ENCODE measurements around the gene NACC2. TPM values are rescaled to one million over a fixed set of nuclear protein-coding genes. Genes with fewer than 3 reads are reported as not detected.

The NACC2 gene
- total RNA-seq, 2 donors from 2014 or later: 69.2 to 79.7 TPM

DNA sequence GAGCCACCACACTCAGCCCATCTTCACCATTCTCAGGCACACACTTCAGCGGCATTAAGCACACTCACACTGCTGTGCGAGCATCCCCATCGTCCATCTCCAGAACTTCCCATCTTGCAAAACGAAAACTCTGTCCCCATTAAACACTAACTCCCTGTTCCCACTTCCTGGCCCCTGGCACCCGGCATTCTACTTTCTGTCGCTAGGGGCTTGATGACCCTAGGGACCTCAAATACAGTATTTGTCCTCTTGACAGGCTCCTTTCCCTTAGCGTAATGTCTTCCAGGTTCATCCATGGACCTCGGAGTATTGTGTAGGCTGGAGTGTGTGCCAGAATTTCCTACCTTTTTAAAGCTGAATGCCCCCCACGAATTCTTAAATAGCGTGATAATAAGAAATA lies 119.3 kb downstream of the NACC2 start:
- TF ChIP-seq, protein P1, sequence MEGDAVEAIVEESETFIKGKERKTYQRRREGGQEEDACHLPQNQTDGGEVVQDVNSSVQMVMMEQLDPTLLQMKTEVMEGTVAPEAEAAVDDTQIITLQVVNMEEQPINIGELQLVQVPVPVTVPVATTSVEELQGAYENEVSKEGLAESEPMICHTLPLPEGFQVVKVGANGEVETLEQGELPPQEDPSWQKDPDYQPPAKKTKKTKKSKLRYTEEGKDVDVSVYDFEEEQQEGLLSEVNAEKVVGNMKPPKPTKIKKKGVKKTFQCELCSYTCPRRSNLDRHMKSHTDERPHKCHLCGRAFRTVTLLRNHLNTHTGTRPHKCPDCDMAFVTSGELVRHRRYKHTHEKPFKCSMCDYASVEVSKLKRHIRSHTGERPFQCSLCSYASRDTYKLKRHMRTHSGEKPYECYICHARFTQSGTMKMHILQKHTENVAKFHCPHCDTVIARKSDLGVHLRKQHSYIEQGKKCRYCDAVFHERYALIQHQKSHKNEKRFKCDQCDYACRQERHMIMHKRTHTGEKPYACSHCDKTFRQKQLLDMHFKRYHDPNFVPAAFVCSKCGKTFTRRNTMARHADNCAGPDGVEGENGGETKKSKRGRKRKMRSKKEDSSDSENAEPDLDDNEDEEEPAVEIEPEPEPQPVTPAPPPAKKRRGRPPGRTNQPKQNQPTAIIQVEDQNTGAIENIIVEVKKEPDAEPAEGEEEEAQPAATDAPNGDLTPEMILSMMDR (IDR thresholded peaks at IDR 0.05): no peak
- ATAC-seq (ENCODE audit: insufficient number of reproducible peaks, low FRiP score, low read depth): no peak

DNA sequence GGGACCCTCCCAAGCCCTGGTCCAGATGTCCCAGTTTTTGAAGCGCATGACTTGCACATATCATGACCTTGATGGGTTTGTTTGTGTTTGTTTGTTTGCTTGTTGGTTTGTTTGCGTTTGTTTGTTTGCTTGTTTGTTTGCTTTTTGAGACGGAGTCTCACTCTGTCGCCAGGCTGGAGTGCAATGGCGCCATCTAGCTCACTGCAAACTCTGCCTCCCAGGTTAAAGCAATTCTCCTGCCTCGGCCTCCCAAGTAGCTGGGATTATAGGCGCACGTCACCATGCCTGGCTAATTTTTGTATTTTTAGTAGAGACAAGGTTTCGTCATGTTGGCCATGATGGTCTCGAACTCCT lies 120.9 kb downstream of the NACC2 start:
- TF ChIP-seq, protein P1 (IDR thresholded peaks at IDR 0.05): no peak
- Histone ChIP-seq H3K27me3 (replicated peaks; ENCODE audit: insufficient read depth) (peaks cover 4% of the 10 kb centered on the region), H3K27ac (no peak overlapping the region), H3K4me3 (no peak overlapping the region), H3K9me3 (no peaks in the 10 kb centered on the region), H3K4me1 (ENCODE audit: control insufficient read depth in 1 of 2, low read depth in 2 of 2) (peaks cover 0 to 7% of the 10 kb centered on the region in 2 donors), H3K36me3 (no peaks in the 10 kb centered on the region)
- DNase-seq (ENCODE audit: low spot score) (no peak), ATAC-seq (ENCODE audit: insufficient number of reproducible peaks, low FRiP score, low read depth) (no peak)

More for the DNA sequence above, 119.3 kb downstream of the NACC2 start:
- H3K9me3 ChIP-seq: no peaks in the 10 kb centered on the region
- no peak overlapping the region for H3K4me3 ChIP-seq
- peaks cover 4% of the 10 kb centered on the region for H3K27me3 ChIP-seq (replicated peaks; ENCODE audit: insufficient read depth)
- H3K36me3 ChIP-seq: no peaks in the 10 kb centered on the region
- H3K27ac ChIP-seq: no peak overlapping the region
- H3K4me1 ChIP-seq (ENCODE audit: control insufficient read depth in 1 of 2, low read depth in 2 of 2): peaks cover 0 to 9% of the 10 kb centered on the region in 2 donors
- DNase-seq (ENCODE audit: low spot score): no peak

DNA sequence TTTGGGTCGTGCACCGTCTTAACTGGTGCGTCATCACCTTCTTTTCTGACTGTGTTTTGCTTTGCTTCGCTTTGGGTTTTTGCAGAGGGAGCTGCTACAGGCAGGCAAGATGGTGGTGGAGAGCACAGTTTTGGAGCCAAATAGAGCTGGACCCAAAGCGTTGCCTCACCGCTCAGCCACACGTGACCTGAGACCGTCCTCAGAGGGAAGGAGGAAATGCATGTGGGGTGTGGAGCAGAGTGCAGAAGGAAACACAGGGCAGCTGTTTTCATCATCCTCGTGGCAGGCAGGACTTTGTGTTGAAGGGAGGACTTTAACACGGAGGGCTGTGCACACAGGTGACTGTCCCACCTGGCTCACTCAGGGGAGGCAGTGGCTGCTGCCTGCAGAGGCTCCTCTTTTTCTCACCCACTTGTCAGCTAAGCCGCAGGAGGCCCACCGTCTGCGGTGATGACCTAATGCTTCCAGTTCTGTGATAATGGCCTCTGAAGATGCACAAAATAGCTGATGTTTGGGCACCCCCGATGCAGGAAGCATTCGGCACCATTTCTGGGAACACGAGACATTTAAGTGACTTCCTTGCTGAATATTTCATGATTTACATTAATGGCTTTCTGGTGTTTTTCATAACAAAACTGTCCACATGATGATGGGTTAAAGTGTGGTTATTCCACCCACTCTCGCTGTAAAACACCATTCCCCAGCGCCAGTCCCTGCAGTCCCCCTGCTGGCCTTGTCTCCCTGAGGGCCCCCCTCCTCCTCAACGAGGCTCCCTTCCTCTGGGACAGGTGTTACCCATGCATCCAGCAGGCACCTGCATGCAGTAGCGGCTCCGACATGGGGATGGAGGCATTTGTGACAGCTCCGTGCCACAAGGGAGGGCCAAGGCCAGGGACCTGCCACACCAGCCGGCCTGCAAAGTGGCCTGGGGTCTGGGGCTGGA lies 121.5 kb downstream of the NACC2 start:
- Histone ChIP-seq H3K36me3 (no peaks in the 10 kb centered on the region), H3K4me3 (no peak overlapping the region), H3K9me3 (no peaks in the 10 kb centered on the region), H3K27ac (no peak overlapping the region), H3K27me3 (replicated peaks; ENCODE audit: insufficient read depth) (peaks cover under 1% of the 10 kb centered on the region), H3K4me1 (ENCODE audit: control insufficient read depth in 1 of 2, low read depth in 2 of 2) (peaks cover 0 to under 1% of the 10 kb centered on the region in 2 donors)
- TF ChIP-seq, protein P1 (IDR thresholded peaks at IDR 0.05): no peak
- ATAC-seq (ENCODE audit: insufficient number of reproducible peaks, low FRiP score, low read depth) (no peak), DNase-seq (ENCODE audit: low spot score) (no peak)

DNA sequence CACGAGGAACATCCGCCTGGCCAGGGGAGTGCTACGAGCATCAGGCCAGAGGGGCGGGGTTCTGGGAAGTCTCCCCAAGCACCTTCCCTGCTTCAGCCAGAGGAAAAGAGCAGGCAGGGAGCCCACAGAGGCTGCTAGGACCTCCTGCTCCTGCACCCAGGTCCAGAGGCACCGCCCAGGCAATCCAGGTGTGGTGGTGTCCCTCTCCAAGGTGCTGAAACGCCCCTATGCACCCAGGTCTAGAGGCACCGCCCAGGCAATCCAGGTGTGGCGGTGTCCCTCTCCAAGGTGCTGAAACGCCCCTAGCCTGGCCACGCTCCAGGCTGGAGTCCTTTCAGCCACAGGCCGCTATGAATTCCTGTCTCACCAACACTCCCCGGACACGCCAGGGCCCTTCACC lies 123.2 kb downstream of the NACC2 start:
- no peaks in the 10 kb centered on the region for H3K9me3 ChIP-seq
- no peaks in the 10 kb centered on the region for H3K4me1 ChIP-seq (ENCODE audit: control insufficient read depth in 1 of 2, low read depth in 2 of 2)
- H3K4me3 ChIP-seq: no peak overlapping the region
- H3K27ac ChIP-seq: no peak overlapping the region
- DNase-seq (ENCODE audit: low spot score): no peak
- TF ChIP-seq, protein P1 (IDR thresholded peaks at IDR 0.05): no peak
- H3K36me3 ChIP-seq: no peaks in the 10 kb centered on the region
- no peaks in the 10 kb centered on the region for H3K27me3 ChIP-seq (replicated peaks; ENCODE audit: insufficient read depth)
- ATAC-seq (ENCODE audit: insufficient number of reproducible peaks, low FRiP score, low read depth): no peak

DNA sequence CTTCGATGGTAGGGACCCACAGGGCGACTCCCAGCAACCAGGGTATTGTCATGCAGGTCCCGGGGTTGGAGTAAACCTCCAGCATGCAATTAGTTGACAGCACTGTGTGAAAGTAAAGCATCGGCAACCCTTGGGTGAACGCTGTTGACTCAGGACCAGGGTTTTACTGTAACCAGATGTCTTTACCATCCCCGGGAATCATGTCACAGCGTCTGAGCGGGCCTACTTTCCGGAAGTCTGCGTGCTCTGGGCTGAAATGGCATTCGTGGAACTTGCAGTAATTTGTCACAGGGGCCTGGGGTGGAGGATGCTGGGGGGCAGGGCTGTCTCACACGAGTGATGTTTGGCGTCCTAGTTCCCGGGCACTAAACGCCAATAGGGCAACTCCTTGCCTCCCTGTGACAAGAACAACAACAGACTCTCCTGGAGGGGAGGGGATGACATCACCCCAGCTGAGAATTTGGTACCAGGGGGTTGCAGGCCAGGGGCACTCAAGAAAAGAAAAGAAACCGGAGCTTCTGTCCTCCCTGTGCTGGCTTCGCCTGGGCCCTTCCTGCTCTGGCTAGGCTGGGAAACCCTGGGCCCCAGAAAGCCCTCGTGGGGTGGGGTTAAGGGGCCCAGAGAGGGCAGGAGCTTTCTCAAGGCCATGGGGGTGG lies 123.8 kb downstream of the NACC2 start:
- H3K4me1 ChIP-seq (ENCODE audit: control insufficient read depth in 1 of 2, low read depth in 2 of 2): no peaks in the 10 kb centered on the region
- TF ChIP-seq, protein P1 (IDR thresholded peaks at IDR 0.05): no peak
- DNase-seq (ENCODE audit: low spot score) (no peak), ATAC-seq (ENCODE audit: insufficient number of reproducible peaks, low FRiP score, low read depth) (no peak)
- no peaks in the 10 kb centered on the region for H3K36me3 ChIP-seq
- H3K27ac ChIP-seq: no peak overlapping the region
- no peak overlapping the region for H3K4me3 ChIP-seq
- no peaks in the 10 kb centered on the region for H3K27me3 ChIP-seq (replicated peaks; ENCODE audit: insufficient read depth)
- H3K9me3 ChIP-seq: no peaks in the 10 kb centered on the region

Data from thoracic aorta (tissue), 2 donors.